HCEC 1CT (cell line): ENCODE measurements around the gene KIF1C.
"Not testable (repeated sequence)": the region's sequence is repeated elsewhere in the genome, so short reads cannot be mapped to it uniquely, and the experiment has no call there.

Source experiments
- DNase-seq: peaks from one replicate; pipeline ENCODE4 v3.0.0-alpha.2; 2017

The KIF1C gene

DNA sequence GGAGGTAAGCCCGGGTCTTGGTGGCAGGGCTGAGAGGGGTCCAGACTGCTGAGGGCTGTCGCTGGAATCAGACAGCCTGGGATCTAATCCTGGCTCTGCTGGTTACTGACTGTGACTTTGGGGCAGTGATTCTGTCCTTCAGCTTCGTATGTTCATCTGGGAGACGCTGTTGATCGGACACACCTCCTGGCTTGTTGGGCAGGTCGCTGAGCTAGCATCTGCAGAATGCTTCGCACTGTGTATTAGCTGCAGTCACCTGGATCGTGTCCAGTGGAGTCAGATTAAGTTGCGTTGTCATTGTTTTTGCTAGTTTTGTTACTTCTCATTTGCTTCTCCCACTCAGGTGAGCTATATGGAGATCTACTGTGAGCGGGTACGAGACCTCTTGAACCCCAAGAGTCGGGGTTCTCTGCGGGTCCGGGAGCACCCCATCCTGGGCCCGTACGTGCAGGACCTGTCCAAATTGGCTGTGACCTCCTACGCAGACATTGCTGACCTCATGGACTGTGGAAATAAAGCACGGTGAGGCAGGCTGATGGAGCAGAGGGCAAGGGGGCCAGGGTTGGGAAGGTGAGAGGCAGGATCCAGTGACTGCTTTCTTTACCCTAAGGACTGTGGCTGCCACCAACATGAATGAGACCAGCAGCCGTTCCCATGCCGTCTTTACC, 4.5 kb downstream of the KIF1C start:
- DNase-seq, result no peak

DNA sequence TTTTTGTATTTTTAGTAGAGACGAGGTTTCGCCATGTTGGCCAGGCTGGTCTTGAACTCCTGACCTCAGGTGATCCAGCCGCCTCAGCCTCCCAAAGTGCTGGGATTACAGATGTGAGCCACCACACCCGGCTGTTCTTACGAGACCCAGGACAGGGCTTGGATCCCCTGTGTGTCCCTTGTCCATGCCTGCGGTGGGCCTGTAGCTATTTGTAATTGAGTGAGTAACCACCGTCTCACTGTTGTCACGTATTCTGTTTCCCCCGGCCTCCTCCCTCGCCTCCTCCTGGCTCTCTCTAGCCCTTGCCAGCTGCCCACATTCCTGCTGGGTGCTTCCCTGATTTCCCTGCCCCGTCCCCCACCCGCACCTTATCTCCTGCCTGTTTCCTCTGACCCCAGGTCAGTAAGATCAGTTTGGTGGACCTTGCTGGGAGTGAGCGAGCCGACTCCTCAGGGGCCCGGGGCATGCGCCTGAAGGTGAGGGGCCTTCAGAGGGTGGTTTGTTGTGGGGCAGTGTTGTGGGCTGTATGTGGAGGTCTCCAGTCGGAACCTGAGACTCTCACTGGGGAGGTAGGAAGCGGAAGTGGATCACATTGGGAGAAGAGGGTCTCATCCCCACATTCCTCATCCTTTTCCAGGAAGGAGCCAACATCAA, 5.6 kb downstream of the KIF1C start:
- no peak for DNase-seq

DNA sequence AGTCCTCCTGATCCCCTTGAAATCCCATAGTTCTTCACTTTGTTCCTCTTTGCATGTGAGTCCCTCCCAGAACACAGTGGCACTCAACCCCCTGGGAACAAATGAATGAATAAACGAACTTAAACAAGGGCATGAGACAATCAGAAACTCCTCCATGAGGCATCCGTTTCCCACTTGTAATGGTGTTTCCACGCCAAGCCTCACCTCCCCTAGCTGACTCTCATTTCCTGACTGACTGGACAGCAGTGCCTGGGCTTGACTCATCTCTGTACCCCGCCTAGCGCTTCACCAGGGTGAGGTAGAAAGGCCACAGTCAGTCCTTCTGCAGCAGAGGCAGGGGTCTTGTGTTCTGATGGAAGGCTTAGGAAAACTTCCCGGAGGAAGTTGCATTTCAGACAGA, 14.2 kb downstream of the KIF1C start:
- DNase-seq, result peak; percentile 35

DNA sequence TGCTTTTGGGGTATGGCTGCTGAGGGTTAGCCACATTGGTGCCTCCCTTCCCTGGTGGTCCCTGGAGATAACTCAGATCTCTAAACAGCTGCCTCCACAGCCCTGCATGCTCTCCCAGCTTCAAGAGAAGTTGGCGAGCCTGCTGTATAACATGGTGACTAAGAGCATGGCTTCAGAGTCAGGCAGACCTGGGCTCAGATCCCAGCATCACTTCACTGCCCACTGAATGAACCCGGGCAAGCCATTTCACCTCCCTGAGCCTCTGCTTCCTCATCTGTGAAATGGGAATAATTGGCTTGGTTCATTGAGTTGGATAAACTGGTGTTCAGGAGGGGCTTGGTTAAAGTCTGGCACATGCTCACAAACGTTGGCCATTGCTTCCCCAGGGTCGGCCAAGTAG, 16.6 kb downstream of the KIF1C start:
- no peak for DNase-seq

DNA sequence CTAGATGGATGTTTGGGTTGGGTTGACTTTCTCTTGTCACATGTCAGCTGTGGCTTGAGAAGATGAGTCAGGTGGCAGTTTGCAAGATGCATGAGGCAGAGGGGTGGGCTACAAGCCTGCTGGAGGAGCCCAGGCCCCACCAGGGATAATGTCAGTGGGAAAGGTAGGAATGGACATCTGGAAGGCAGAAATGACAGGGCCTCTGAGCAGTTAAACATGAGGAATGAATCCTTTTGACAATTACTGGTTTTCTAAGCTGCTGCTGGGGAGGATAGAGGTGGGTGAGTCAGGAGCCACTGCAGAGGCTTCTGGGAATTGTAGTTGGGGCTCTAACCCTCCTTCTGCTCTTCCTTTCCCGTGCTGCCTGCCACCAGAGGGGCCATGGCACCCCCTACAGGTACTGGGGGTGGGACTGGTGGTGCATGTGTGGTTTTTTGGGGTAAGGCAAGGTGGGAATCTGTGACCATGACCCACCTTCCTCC, 21.8 kb downstream of the KIF1C start:
- peak; percentile 22 for DNase-seq

DNA sequence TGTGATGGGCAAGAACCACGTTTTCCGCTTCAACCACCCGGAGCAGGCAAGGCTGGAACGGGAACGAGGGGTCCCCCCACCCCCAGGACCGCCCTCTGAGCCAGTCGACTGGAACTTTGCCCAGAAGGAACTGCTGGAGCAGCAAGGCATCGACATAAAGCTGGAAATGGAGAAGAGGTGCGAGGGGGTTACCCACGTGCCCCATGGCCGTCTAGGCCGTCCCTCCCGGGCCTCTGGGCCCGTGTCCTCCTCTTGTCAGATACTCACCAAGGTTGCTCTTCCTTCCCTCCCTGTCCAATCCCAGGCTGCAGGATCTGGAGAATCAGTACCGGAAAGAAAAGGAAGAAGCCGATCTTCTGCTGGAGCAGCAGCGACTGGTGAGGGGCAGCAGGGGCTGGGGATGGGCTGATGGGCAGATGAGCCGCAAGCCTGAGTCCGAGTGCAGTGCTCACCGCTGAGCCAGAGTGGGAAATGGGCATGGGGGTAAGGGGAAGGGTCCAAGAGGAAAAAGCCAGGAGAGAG, 22.8 kb downstream of the KIF1C start:
- no peak for DNase-seq

DNA sequence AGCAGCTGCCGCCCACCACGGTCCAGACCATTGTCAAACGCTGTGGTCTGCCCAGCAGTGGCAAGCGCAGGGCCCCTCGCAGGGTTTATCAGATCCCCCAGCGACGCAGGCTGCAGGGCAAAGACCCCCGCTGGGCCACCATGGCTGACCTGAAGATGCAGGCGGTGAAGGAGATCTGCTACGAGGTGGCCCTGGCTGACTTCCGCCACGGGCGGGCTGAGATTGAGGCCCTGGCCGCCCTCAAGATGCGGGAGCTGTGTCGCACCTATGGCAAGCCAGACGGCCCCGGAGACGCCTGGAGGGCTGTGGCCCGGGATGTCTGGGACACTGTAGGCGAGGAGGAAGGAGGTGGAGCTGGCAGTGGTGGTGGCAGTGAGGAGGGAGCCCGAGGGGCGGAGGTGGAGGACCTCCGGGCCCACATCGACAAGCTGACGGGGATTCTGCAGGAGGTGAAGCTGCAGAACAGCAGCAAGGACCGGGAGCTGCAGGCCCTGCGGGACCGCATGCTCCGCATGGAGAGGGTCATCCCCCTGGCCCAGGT, 24.5 kb downstream of the KIF1C start:
- no peak for DNase-seq

DNA sequence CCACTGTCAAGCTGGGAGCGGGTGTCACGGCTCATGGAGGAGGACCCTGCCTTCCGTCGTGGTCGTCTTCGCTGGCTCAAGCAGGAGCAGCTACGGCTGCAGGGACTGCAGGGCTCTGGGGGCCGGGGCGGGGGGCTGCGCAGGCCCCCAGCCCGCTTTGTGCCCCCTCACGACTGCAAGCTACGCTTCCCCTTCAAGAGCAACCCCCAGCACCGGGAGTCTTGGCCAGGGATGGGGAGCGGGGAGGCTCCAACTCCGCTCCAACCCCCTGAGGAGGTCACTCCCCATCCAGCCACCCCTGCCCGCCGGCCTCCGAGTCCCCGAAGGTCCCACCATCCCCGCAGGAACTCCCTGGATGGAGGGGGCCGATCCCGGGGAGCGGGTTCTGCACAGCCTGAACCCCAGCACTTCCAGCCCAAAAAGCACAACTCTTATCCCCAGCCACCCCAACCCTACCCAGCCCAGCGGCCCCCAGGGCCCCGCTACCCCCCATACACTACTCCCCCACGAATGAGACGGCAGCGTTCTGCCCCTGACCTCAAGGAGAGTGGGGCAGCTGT, 25.9 kb downstream of the KIF1C start:
- no peak for DNase-seq

DNA sequence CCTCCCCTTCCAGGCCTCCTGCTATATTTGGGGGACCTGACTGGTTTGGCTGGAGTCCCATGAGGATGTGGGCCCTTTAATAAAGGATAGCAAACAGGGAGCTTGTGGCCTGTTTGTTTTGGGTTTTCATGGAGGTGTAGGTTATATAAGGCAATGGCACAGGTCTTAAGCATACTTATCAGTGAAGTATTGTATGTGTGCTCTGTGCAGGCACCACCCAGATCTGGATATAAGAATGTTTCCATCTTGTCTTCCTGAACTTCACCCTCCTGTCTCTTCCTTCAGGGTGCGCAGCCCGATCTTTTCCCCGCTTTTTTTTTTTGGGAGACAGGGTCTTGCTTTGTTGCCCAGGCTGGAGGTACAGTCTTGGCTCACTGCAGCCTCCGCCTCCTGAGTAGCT, 26.9 kb downstream of the KIF1C start:
- no peak for DNase-seq

DNA sequence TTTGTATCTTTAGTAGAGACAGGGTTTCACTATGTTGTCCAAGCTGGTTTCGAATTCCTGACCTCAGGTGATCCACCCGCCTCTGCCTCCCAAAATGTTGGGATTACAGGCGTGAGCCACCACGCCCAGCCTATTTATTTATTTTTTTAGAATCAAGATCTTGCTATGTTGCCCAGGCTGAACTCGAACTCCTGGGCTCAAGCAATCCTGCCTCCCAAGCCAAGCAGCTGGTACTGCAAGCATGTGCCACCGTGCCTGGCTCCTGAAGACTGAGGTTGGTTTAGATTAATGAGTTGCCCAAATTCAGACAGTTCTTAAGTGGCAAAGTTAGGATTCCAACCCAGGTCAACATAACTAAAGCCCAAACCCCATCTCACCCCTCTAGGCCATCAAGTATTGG, 29.5 kb downstream of the KIF1C start:
- no peak for DNase-seq

DNA sequence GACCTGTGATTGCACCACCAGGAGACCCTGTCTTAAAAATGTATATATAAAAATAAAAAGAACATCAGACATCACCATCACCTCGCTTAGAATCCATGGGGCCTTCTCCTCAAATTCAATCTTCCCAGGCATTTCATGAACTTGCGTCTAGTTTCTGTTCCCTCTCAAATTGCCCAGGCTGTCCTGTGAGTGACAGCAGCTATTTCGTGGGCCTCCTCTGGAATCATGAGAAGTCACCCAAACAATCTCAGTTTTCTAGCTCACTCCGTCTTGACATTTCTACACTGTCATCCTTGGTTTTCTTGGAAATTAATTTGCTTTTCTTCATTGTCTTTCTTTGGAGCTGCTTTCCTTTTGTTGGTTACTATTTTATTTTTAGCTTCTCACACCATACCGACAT, 30.2 kb downstream of the KIF1C start:
- no peak for DNase-seq

DNA sequence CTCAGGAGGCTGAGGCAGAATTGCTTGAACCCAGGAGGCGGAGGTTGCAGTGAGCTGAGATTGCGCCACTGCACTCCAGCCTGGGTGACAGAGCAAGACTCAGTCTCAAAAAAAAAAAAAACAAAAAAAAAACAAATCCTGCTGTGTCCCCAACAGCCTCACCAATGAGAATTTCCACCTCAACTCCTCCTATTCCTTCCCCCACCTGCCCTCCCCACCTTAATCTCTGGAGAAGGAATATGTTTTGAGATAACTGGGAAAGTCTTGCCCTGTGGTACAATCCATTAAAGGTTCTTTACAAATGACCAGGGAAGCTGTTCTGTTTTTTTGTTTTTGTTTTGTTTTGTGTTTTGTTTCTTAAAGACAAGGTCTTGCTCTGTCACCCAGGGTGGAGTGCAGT, 32.4 kb downstream of the KIF1C start:
- not testable (repeated sequence) for DNase-seq

DNA sequence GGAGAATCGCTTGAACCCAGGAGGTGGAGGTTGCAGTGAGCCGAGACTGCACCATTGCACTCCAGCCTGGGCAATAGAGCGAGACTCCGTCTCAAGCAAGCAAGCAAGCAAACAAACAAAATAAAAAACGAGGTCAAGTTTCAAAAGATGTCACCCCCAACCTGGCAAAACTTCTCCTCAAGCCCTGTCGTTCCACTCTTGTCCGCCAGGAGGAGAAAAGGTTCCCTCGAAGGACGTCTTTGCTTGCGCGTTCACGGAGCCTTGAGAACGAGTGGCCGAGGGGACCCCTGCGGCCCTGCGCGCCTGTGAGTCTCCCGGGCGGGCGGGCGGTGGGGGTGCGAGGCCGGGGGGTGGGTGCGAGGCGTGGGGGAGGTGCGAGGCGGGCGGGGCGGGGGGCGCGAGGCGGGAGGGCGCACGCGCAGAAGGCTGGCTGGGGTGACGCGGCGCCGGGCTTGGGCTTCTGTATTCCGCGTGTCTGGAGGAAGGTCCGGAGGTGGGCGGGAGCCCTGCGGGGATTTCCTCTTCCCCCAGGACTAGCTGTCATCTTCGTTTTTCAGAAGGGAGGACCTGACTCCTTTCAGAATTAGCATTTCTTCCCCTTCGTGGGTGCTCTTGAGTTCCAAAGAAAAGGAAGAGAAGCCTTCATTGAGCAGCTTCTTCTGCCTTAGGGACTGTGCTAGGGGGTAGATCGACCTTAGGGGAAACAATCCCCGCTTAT, 33.8 kb downstream of the KIF1C start:
- DNase-seq, result peak; percentile 61

DNA sequence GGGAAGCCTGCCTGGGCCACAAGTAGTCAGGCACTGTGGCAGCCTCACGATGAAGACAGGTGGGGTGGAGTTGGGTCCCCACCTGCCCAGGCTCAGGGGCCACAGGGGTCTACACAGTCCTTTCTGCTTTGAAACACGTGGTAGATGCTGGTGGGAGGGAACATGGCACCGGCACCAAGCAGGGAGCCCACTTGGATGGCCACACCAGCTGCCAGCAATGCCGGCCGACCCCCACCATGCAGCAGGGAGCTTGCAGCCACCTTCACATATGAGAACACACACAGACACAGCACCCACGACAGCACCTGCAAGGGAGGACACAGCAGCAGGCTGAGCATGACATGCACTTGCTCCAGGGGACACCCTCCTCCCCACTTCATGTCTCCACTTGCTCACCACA, 35.1 kb downstream of the KIF1C start:
- no peak for DNase-seq

DNA sequence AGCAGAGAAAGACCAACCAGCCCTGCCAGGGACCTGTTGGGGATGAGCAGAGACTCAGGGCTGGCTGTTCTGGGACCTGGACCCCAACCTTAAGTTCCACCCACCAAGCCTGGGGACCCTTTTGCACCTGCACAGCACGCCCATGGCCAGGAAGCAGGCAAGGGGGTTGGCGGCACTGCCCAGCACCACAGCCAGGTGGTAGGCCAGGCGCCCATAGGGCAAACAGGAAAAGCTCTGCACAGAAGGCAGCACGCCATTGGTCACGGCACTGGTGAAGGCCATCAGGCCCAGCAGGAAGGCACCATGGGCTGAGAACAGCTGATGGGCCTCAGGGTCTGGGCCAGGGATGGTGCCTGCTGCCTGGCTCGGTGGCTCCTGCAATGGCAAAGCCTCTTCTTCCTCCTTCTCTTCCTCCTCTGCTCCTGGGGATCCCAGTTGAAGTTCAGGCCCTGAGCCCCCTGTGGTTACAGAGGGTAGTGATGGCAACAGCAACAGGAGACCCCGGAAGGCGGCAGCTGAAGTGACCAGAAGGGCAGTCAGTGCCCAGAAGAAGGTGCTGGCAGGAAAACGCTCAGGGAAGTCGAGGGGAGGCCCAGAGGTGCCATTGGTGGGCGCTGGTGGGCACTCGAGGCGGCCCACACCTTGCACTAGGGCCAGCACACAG, 35.7 kb downstream of the KIF1C start:
- DNase-seq, result no peak

DNA sequence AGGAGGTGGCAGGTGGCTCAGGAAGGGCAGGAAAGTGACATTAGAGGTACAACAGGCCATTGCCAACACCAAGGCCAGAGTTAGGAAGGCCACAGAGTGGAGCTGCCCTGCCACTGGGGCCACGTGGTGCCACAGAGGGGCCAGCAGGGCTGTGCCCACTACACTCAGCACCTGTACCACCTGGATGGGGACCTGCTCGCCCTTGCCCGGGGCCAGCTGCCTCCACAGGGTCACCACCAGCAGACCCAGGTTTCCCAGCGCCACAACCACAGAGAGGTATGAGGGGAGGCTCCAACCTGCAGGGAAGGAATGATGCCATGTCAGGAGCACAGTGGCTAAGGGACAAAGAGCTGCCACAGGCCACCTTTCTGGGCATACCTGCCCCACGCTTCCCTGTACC, 36.3 kb downstream of the KIF1C start:
- DNase-seq, result no peak

DNA sequence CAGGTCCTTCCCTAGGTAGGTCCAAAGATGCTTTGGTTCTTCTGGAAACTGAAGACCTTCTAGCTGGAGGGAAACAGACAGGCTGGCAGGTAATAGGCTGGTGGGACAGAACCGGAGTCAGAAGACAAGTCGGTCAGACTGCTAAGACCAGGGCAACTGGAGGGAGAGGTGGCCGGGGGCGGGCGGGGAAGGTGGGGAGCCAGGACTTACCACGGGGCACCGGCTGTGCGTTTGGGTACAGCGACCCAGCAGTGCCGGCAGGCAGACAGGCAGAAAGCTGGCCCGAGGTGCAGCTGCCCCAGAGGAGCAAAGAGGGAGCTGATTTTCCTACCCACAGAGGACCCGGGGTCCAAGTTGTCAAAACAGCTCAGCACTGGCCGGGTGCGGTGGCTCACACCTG, 36.9 kb downstream of the KIF1C start:
- no peak for DNase-seq

DNA sequence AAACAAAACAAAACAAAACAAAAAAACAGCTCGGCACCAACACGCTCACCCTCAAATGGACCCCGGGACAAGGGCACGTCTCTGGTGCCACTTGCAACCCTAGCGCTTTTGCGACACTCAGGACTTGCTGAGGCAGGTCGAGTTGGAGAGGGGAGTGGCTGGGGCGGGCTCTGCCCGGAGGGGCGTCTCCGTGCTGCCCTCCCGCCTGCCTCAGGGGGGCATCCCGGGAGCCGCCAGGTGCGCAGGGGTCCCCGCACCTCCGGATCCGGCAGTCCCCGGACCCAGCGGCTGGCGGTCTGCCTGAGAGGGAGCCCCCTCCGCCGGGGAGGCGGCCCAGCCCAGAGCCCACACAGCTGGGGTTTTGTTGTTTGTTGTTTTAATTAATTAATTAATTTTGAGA, 37.6 kb downstream of the KIF1C start, which contains the start of gene SLC52A1:
Gene SLC52A1 (minus strand): TSS at position 112 of the 400 bp plus-strand sequence. CDS start 820 bp downstream, outside the sequence.
- no peak for DNase-seq

DNA sequence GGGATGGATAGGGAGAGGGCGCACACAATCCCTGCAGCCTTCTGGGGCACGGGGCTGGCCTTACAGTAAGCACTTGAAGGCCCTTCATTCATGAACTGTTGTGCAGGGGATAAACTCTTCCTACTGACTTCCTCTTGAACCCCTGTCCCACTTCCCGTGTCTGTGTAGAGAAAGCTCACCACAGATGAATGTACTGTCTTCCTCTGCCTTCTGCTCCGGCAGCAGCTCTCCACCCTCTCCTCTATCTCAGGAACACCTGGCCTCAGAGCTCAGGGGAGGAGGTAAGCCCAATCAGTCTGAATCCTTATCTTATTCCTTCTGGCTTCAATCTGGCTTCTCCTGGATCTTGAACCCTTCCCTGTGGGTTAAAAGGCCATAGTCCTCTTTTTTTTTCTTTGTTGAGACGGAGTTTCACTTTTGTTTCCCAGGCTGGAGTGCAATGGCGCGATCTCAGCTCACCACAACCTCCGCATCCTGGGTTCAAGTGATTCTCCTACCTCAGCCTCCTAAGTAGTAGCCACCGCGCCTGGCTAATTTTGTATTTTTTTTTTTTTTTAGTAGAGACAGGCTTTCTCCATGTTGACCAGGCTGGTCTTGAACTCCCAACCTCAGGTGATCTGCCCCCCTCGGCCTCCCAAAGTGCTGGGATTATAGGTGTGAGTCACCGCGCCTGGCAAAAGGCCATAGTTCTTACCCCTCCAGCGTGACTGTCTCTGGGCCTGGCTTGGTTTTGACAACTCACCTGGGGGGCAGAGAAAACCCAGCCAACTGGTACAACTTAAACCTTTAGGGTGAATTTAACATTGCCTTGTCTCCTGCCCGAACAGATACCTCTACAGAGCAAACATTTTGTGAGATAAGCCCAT, 44.6 kb downstream of the KIF1C start:
- DNase-seq, result no peak

DNA sequence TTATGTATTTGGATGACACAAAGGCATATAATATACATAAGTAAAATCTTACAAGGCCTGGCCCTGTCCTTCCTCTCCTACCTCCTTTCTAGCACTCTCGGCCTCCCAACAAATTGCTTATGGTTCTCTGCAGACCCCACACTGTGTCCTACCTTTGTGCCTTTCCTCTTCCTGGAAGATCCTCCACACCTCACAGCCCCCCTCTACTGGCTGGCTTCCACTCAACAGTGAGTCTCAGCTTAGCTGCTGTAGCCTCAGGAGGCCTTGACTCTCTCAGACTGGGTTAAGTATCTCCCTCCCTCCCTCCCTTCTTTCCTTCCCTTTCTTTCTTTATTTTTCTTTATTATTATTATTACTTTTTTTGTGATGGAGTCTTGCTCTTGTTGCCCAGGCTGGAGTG, 45.8 kb downstream of the KIF1C start:
- no peak for DNase-seq

DNA sequence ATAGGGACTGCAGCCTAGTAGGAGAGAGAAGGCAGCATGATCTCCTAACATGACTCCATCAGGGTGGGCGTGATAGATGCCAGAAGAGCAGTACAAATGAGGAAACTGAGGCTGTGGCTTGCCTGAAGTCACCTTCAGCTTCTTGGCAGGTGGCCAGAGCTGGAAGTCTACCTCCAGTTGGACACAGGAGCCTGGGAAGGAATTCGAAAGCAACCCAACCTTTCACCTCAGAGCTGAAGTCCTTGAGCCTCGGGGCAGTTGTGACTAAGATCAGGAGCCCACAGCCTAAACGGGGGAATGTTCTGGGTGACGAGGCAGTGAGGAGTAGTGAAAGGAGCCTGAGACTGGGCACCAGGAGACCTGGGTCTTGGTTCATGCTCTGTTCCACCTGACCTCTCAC, 46.9 kb downstream of the KIF1C start:
- no peak for DNase-seq

DNA sequence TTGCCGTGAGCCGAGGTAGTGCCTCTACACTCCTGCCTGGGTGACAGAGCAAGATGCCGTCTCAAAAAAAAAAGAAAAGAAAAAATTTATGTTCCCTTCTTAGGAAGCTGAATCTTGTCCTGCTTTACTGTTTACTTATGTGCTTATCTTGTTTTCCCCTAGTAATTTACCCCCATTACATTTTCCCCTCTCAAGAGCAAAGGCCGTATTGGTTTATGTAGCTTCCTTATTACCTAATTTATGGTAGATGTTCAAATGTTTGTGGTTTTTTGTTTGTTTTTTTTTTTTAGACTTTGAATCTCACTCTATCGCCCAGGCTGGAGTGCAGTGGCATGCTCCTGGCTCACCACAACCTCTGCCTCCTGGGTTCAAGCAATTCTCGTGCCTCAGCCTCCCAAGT, 47.7 kb downstream of the KIF1C start:
- DNase-seq, result no peak
